CD14-positive monocyte (primary cell): ENCODE data around the gene FTSJ3. TPM values are rescaled to one million over a fixed set of nuclear protein-coding genes. Genes with fewer than 3 reads are reported as not detected.
A peak's percentile ranks its signal among the peaks of the same experiment; 100 is the strongest.

ENCODE experiments used
- DNase-seq, 3 donors: peaks; one replicate each; pipeline ENCODE4 v3.0.0-alpha.2; 2011 to 2022
- H2AFZ ChIP-seq: 2 replicates; pipeline ENCODE4 v1.6.0; 2012; ENCODE audit warnings: mild to moderate bottlenecking, low read depth, low read length, inconsistent platforms; ENCODE audit not compliant: insufficient read depth, poor library complexity, severe bottlenecking
- H3K27ac ChIP-seq, 2 donors: 1 replicate in 1 of 2; 2 replicates in 1 of 2; pipeline ENCODE4 v1.5.1; 2012 to 2013; ENCODE audit warnings: low read length in 2 of 2, control low read depth in 1 of 2, inconsistent platforms in 1 of 2, low read depth in 1 of 2, mild to moderate bottlenecking in 1 of 2
- H3K27me3 ChIP-seq, 2 donors: one replicate each; pipeline versions ENCODE4 v1.6.0 to v1.6.1; 2011 to 2013; ENCODE audit warnings: low read length in 2 of 2; ENCODE audit not compliant: control insufficient read depth in 2 of 2, insufficient read depth in 2 of 2
- H3K36me3 ChIP-seq, 2 donors: replicated peaks in 1 of 2; 1 replicate in 1 of 2; 2 replicates in 1 of 2; pipeline versions ENCODE4 v1.5.1 to v1.6.1; 2012 to 2013; ENCODE audit warnings: low read length in 2 of 2, control low read depth in 1 of 2, inconsistent platforms in 1 of 2, mild to moderate bottlenecking in 1 of 2; ENCODE audit not compliant: insufficient read depth in 2 of 2, control insufficient read depth in 1 of 2
- H3K4me1 ChIP-seq, 2 donors: 1 replicate in 1 of 2; 2 replicates in 1 of 2; pipeline versions ENCODE4 v1.5.1 to v1.6.1; 2012 to 2013; ENCODE audit warnings: low read length in 2 of 2, control low read depth in 1 of 2, inconsistent platforms in 1 of 2, mild to moderate bottlenecking in 1 of 2, moderate library complexity in 1 of 2; ENCODE audit not compliant: insufficient read depth in 2 of 2, control insufficient read depth in 1 of 2
- H3K4me2 ChIP-seq: replicated peaks from 2 replicates; pipeline ENCODE3; 2012; ENCODE audit warnings: low read length, moderate library complexity, mild to moderate bottlenecking; ENCODE audit not compliant: poor library complexity, severe bottlenecking; ENCODE audit errors: extremely low read depth
- H3K4me3 ChIP-seq, 3 experiments: fragments of 200-600 bp in 1 of 3; sonication (generic) in 1 of 3; replicated peaks in 1 of 3; 1 replicate in 2 of 3; 2 replicates in 1 of 3; pipeline ENCODE4 v1.5.1; 2011 to 2013; ENCODE audit warnings: low read length in 3 of 3, mild to moderate bottlenecking in 3 of 3, control low read depth in 2 of 3, low read depth in 2 of 3, inconsistent platforms in 1 of 3, moderate library complexity in 1 of 3
- H3K79me2 ChIP-seq: 2 replicates; pipeline ENCODE4 v1.6.0; 2012; ENCODE audit warnings: mild to moderate bottlenecking, control low read depth, inconsistent platforms, low read length, moderate library complexity; ENCODE audit not compliant: insufficient read depth
- H3K9ac ChIP-seq: 2 replicates; pipeline ENCODE4 v1.6.0; 2017; ENCODE audit warnings: low read length, mild to moderate bottlenecking; ENCODE audit not compliant: insufficient read depth, poor library complexity, severe bottlenecking
- H3K9me3 ChIP-seq, 2 donors: replicated peaks in 1 of 2; 1 replicate in 1 of 2; 2 replicates in 1 of 2; pipeline versions ENCODE4 v1.5.1 to v1.6.1; 2012 to 2013; ENCODE audit warnings: low read length in 2 of 2, control low read depth in 1 of 2; ENCODE audit not compliant: control insufficient read depth in 1 of 2, insufficient read depth in 1 of 2
- H4K20me1 ChIP-seq: 2 replicates; pipeline ENCODE4 v1.6.0; 2012; ENCODE audit warnings: mild to moderate bottlenecking, low read length, control low read depth, moderate library complexity; ENCODE audit not compliant: insufficient read depth
- H3K27ac Mint-ChIP-seq, 7 donors: one replicate each; pipeline ENCODE4 v1.8.0; 2020; ENCODE audit warnings: mild to moderate bottlenecking in 7 of 7, mixed read lengths in 7 of 7, moderate library complexity in 6 of 7, inconsistent platforms in 2 of 7
- H3K27me3 Mint-ChIP-seq, 3 donors: one replicate each; pipeline ENCODE4 v1.8.0; 2021 to 2022; ENCODE audit warnings: low read depth in 3 of 3, mild to moderate bottlenecking in 3 of 3, mixed read lengths in 3 of 3, moderate library complexity in 3 of 3, inconsistent platforms in 1 of 3
- H3K36me3 Mint-ChIP-seq, 2 donors: one replicate each; pipeline ENCODE4 v1.8.0; 2020; ENCODE audit warnings: mixed read lengths in 2 of 2, inconsistent platforms in 1 of 2, mild to moderate bottlenecking in 1 of 2
- H3K4me1 Mint-ChIP-seq: one replicate; pipeline ENCODE4 v1.8.0; 2020; ENCODE audit warnings: mild to moderate bottlenecking, mixed read lengths
- H3K4me3 Mint-ChIP-seq, 2 donors: one replicate each; pipeline ENCODE4 v1.8.0; 2020; ENCODE audit warnings: mild to moderate bottlenecking in 2 of 2, mixed read lengths in 2 of 2, moderate library complexity in 1 of 2
- H3K9me3 Mint-ChIP-seq, 7 donors: one replicate each; pipeline ENCODE4 v1.8.0; 2020 to 2022; ENCODE audit warnings: mixed read lengths in 7 of 7, mild to moderate bottlenecking in 6 of 7, moderate library complexity in 6 of 7, inconsistent platforms in 2 of 7
- CTCF ChIP-seq: fragments of 200-600 bp; IDR thresholded peaks from one replicate; pipeline ENCODE4 v1.8.0; 2022; ENCODE audit warnings: antibody characterized with exemption, mild to moderate bottlenecking
- WGBS: methylation state at CpG from one replicate; pipeline ENCODE4 v1.1.5; 2013; ENCODE audit warnings: missing lambda C conversion rate; ENCODE audit not compliant: insufficient coverage; 5-methylcytosine and 5-hydroxymethylcytosine counted together
- intact Hi-C, 2 donors: fragments of 100-400 bp; cut with micrococcal nuclease; formaldehyde crosslinking; loops; one replicate each; pipeline versions ENCODE4 v1.15.0 to v1.15.1; 2023
- polyA plus RNA-seq, 3 donors: library from polyadenylated mRNA; depleted of rRNA in 1 of 3; unstranded in 2 of 3; stranded (reverse) in 1 of 3; fragments of 300-500 nt in 2 of 3; fragments of >200 nt in 1 of 3; fragmentation: Illumina TruSeq in 2 of 3; gene quantifications; 1 replicate in 2 of 3; 2 replicates in 1 of 3; pipeline ENCODE4 v1.2.3, GENCODE V29; 2012 to 2021

FTSJ3 gene
- polyA plus RNA-seq, 3 donors: 9.2 to 23.7 (median 15.0) TPM

GRCh38 chr17:63831505-63831904 is 4.0 kb upstream of the FTSJ3 start:
- peaks cover 73% of the 10 kb centered on the region for H4K20me1 ChIP-seq
- H3K4me2 ChIP-seq: no peak overlapping the region
- H3K9ac ChIP-seq: no peak overlapping the region
- H3K4me1 Mint-ChIP-seq: peaks cover 35% of the 10 kb centered on the region
- H3K27ac Mint-ChIP-seq: peak overlapping the region in 2 of 7 donors; percentile 51 to 86
- peaks cover 15 to 23% of the 10 kb centered on the region in 2 donors for H3K4me1 ChIP-seq
- no peak for DNase-seq
- H3K36me3 Mint-ChIP-seq: peaks cover 64 to 73% of the 10 kb centered on the region in 2 donors
- WGBS: 14% methylated on average over 6 of the region's 8 CpGs
- no peaks in the 10 kb centered on the region for H3K9me3 ChIP-seq
- H3K9me3 Mint-ChIP-seq: no peaks in the 10 kb centered on the region
- no peaks in the 10 kb centered on the region for H3K27me3 ChIP-seq
- no peak overlapping the region for H3K4me3 ChIP-seq
- no peak overlapping the region for H3K4me3 Mint-ChIP-seq
- intact Hi-C loops: no loop called here
- peaks cover 0 to 2% (median 0%) of the 10 kb centered on the region in 3 donors for H3K27me3 Mint-ChIP-seq
- no peak overlapping the region for H3K27ac ChIP-seq
- peaks cover 66 to 76% of the 10 kb centered on the region in 2 donors for H3K36me3 ChIP-seq
- H2AFZ ChIP-seq: no peak overlapping the region
- peaks cover 58% of the 10 kb centered on the region for H3K79me2 ChIP-seq
- TF ChIP-seq CTCF: no peak

- H3K79me2 ChIP-seq: peaks cover 58% of the 10 kb centered on the region
- Mint-ChIP-seq H3K27me3 (peaks cover 0 to 2% (median 0%) of the 10 kb centered on the region in 3 donors), H3K36me3 (peaks cover 62 to 69% of the 10 kb centered on the region in 2 donors), H3K4me3 (no peak overlapping the region), H3K4me1 (peaks cover 40% of the 10 kb centered on the region), H3K9me3 (no peaks in the 10 kb centered on the region), H3K27ac (peak overlapping the region in 3 of 7 donors; percentile 30 to 76 (median 51))
- H3K27me3 ChIP-seq: no peaks in the 10 kb centered on the region
- H3K36me3 ChIP-seq: peaks cover 62 to 71% of the 10 kb centered on the region in 2 donors
- no peak for DNase-seq
- intact Hi-C loops: no loop called here
- WGBS: 80% methylated on average over 5 of the region's 15 CpGs
- H4K20me1 ChIP-seq: peaks cover 68% of the 10 kb centered on the region
- no peak overlapping the region for H3K4me2 ChIP-seq
- H2AFZ ChIP-seq: no peak overlapping the region
- no peaks in the 10 kb centered on the region for H3K9me3 ChIP-seq
- H3K4me3 ChIP-seq: no peak overlapping the region
- H3K9ac ChIP-seq: no peak overlapping the region
- peaks cover 20 to 28% of the 10 kb centered on the region in 2 donors for H3K4me1 ChIP-seq
- no peak for TF ChIP-seq CTCF
- H3K27ac ChIP-seq: no peak overlapping the region
Observed at GRCh38 chr17:63830904-63831491, 3.5 kb upstream of the FTSJ3 start.
